IPS-15b (cell line): ENCODE results near the gene SAG.
"Not testable (repeated sequence)": the region's sequence is repeated elsewhere in the genome, so short reads cannot be mapped to it uniquely, and the experiment has no call there.

ENCODE experiments used
- H3K27me3 ChIP-seq: one replicate; pipeline ENCODE4 v1.6.1; 2013; ENCODE audit warnings: low read length; ENCODE audit not compliant: control insufficient read depth, insufficient read depth
- H3K36me3 ChIP-seq: one replicate; pipeline ENCODE4 v1.6.1; 2013; ENCODE audit warnings: low read length; ENCODE audit not compliant: control insufficient read depth, insufficient read depth
- H3K4me1 ChIP-seq: one replicate; pipeline ENCODE4 v1.6.1; 2013; ENCODE audit warnings: mild to moderate bottlenecking, low read length; ENCODE audit not compliant: control insufficient read depth, insufficient read depth
- H3K4me3 ChIP-seq: one replicate; pipeline ENCODE4 v1.5.1; 2013; ENCODE audit warnings: low read depth, low read length
- H3K9ac ChIP-seq: one replicate; pipeline ENCODE4 v1.6.1; 2013; ENCODE audit warnings: low read depth, mild to moderate bottlenecking, low read length
- H3K9me3 ChIP-seq: one replicate; pipeline ENCODE4 v1.6.1; 2013; ENCODE audit warnings: mild to moderate bottlenecking, low read length; ENCODE audit not compliant: control insufficient read depth, insufficient read depth

Gene SAG

DNA sequence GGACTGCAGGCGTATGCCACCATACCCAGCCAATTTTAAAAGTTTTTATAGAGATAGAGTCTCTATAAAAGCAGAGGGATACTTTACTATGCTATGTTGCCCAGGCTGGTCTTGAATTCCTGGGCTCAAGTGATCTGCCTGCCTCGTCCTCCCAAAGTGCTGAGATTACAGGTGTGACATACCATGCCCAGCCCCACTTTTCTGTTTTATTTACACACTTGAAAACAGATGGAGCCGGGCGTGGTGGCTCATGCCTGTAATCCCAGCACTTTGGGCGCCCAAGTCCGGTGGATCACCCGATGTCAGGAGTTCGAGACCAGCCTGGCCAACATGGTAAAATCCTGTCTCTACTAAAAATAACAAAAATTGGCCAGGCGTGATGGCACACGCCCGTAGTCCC lies 67.2 kb downstream of the SAG start:
- not testable (repeated sequence) for H3K27me3 ChIP-seq, H3K4me3 ChIP-seq, H3K9ac ChIP-seq, H3K9me3 ChIP-seq, H3K36me3 ChIP-seq, H3K4me1 ChIP-seq

DNA sequence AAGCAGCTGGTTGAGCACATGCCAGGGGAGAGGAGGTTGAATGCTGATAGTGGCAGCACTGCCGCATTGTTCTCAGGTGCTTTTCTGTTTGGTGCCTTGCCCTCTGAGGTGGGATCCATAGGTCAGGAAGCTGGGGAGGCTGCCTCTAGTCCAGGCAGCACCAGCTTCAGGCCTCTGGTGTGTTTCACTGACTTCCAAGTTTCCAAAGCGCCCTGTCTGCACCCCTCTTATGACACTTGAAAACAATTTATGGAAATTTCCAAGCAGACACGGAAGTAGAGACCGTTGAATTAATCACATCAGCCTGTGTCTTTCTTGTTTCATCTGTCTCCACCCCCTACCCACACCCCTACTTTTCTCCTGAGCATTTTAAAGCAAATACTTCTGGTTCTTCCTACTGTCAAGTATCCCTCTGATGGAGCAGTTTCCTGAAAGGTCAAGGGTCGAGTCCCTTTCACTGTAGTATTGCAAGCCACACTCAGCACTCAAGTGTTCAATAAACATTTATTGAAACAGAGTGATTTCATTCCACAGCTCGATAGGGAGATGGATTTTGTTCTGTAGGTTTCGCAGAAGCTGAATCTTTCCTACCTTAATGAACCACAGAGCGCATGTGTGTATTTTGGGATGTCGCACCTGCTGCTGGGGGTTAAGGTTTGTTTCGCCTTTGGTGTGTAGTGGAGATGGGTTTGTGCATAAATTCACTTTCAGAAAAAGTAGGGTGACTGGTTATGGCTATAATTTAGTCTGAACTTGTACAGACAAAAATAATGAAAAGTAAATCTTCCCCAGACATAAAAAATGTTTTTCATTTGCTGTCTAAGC lies 68.1 kb downstream of the SAG start:
- Histone ChIP-seq H3K9ac (no peak overlapping the region), H3K36me3 (peaks cover 2% of the 10 kb centered on the region), H3K4me1 (no peaks in the 10 kb centered on the region), H3K9me3 (no peaks in the 10 kb centered on the region), H3K4me3 (no peak overlapping the region), H3K27me3 (no peaks in the 10 kb centered on the region)

DNA sequence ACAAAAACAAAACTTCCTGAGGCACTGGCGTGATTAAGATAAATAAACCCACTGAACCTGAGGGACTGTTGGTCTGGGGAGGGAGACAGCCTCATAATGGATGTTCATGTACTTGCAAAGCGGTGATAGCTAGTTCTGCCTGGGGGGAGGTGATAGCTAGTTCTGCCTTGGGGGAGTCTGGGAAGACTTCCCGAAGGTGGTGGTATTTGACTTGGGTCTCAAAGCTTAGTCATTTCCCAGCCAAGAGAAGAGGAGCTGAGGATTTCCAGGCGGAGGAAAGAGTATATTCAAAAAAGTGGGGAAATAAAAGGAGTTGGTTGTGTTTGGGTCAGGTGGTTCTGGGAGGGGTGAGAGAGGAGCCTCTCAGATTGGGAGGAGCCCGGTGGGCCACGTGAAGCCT lies 71.4 kb downstream of the SAG start:
- Histone ChIP-seq H3K9ac (no peak overlapping the region), H3K4me1 (no peaks in the 10 kb centered on the region), H3K4me3 (no peak overlapping the region), H3K27me3 (no peaks in the 10 kb centered on the region), H3K9me3 (no peaks in the 10 kb centered on the region), H3K36me3 (peaks cover 2% of the 10 kb centered on the region)

DNA sequence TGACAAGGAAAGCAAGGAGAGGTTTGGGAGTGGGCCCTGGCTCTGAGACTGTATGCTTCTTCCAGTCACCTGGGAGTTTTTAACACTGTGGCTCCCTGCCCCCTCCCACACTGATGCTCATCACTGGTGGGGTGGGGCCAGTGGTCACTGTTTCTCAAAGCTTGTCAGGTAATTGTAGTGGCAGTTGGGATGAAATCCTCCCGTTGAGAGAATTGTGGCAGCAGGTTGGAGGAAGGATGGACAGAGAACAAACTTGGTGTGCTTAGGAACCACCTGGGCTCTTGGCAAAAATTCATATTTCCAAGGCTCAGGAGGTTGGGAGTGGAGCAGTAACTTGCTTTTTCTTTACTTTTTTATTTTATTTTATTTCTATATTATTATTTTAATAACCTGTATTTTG lies 71.8 kb downstream of the SAG start:
- H3K4me3 ChIP-seq = no peak overlapping the region
- H3K9ac ChIP-seq = no peak overlapping the region
- peaks cover 2% of the 10 kb centered on the region for H3K36me3 ChIP-seq
- H3K9me3 ChIP-seq = no peaks in the 10 kb centered on the region
- H3K27me3 ChIP-seq = no peaks in the 10 kb centered on the region
- no peaks in the 10 kb centered on the region for H3K4me1 ChIP-seq

DNA sequence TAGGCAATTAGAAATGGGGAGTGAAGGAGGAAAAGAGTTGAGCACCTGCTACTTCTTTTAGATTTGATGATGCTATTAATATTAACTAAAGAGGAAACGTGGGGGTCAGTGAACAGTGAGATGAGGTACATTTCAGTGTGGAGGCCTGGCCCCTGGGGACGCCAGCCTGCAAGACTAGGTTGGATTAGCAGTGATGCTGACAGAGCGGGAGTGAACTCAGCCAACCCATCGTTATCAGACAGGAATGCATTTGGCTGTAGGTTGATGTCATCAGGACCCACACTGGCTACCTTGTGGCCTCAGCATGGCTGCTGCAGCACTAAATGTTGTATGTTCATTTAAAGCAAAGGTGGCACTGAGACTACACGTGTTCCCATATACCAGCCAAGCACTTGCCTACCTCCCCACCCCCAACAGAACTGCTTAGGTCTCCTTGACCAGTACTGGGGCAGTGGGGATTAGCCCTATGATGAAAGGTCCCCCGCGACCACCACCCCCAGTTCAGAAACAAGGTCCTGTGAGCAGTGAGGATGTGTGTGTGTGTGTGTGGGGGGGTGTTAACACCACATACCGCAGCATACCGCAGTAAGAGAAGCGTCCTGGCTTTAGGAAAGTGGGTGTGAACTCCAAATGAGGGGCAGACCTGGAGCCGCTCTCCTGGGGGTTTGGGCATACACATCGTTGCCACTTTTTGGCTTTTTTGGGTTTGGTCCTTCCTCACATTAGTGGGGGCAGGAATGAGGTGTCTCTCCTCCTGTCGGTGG lies 72.7 kb downstream of the SAG start:
- H3K9ac ChIP-seq = no peak overlapping the region
- no peaks in the 10 kb centered on the region for H3K4me1 ChIP-seq
- no peaks in the 10 kb centered on the region for H3K27me3 ChIP-seq
- no peaks in the 10 kb centered on the region for H3K9me3 ChIP-seq
- no peak overlapping the region for H3K4me3 ChIP-seq
- H3K36me3 ChIP-seq = peaks cover 2% of the 10 kb centered on the region

DNA sequence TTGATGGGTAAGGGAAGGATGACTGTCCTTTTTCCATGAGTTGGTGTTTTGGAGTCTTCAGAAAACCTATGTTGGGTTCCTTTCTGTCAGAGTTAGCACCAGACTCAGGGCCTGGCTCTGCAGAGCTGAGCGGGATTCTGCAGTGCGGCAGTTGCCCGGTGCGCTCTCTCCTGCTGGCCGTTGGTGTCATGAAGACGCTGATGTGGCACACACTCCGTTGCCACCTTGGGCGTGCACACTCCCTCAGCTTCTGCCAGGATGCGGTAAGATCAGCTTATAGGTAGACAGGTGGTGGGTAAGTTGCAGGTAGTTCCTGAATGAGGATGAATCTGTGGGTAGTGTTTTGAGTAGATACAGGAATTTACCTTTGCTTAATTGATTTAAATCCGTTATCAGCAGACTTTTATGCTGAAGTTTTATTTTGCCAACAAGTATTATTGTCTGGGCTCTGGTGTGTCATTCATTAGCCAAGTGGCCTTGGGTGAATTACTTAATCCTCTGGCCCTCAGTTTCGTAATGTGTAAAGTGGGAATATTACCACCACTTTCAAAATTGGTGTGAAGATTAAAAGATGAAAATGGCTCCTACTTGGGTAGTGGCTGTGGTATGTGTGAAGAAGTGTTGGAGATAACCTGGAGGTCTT lies 73.5 kb downstream of the SAG start:
- H3K4me1 ChIP-seq = no peaks in the 10 kb centered on the region
- no peaks in the 10 kb centered on the region for H3K27me3 ChIP-seq
- no peak overlapping the region for H3K9ac ChIP-seq
- H3K4me3 ChIP-seq = no peak overlapping the region
- peaks cover 2% of the 10 kb centered on the region for H3K36me3 ChIP-seq
- H3K9me3 ChIP-seq = no peaks in the 10 kb centered on the region

DNA sequence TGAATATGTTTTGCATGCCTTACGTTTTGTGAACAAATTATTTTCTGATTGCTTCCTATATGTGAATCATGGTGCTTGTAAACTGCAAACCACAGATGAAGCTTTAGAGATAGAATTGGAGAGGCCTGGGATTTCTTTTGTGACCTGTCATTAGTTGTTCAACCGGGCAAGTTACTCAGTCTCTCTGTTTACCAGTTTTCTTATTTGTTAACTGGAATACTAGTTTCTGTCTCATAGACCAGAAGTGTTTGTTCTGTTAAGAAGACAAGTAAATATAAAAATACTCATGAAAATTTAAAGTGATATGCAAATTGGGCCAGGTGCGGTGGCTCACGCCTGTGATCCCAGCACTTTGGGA lies 74.0 kb downstream of the SAG start:
- no peaks in the 10 kb centered on the region for H3K9me3 ChIP-seq
- H3K4me3 ChIP-seq = no peak overlapping the region
- H3K9ac ChIP-seq = no peak overlapping the region
- H3K4me1 ChIP-seq = no peaks in the 10 kb centered on the region
- H3K36me3 ChIP-seq = peaks cover 2% of the 10 kb centered on the region
- H3K27me3 ChIP-seq = no peaks in the 10 kb centered on the region

DNA sequence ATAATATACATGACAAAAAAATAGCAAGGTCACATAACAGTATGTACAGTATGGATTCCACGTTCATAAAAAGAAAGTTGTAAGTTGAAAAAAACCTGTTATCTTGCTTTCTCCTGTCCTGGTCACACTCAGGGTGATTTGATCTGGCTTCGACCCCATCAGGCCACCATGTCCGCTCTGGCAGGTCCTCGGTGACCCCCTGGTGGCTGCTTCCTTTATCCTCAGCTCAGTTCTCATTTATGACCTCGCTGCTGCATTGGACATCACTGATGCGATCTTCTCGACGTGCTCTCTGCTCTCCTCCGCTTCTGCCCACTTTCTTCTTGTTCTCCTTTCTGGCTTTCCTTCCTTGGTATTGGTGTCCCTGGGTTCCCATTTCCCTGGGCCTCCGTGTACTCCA lies 76.4 kb downstream of the SAG start:
- Histone ChIP-seq H3K4me3 (no peak overlapping the region), H3K36me3 (peaks cover 2% of the 10 kb centered on the region), H3K9me3 (no peaks in the 10 kb centered on the region), H3K9ac (no peak overlapping the region), H3K4me1 (no peaks in the 10 kb centered on the region), H3K27me3 (no peaks in the 10 kb centered on the region)

DNA sequence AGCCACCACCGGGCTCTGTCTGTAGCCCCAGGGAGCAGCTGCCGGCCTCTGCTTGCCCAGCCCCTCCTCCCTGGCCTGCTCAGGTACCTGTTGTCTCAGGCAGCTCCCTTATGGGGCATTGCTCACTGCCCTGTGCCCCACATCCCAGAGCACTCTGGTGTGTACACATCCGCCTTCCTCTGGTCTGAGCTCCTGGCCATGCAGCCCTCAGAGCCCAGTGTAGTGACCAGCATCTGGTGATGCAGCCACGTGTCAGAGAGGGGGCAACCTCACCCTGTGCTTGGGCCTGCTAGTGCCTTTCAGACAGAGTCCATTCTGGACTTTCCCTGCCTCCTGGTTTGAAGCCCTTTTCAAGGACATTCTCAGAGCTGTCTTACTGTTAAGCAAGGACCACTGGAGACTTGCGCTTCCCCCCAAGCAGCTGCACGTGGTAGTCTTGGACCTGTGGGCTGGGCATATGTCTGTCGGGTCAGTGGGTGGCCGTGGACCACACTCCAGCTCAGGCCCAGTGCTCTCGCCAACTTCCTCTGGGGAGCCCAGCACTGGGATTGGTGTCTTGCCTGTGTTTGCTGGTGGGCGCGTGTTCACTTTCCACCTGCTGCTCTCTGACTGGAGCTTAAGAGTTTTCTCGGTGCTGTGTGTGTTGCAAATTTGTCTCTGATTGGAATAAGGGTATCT lies 77.3 kb downstream of the SAG start:
- Histone ChIP-seq H3K4me3 (no peak overlapping the region), H3K9ac (no peak overlapping the region), H3K27me3 (no peaks in the 10 kb centered on the region), H3K36me3 (no peaks in the 10 kb centered on the region), H3K4me1 (no peaks in the 10 kb centered on the region), H3K9me3 (no peaks in the 10 kb centered on the region)

DNA sequence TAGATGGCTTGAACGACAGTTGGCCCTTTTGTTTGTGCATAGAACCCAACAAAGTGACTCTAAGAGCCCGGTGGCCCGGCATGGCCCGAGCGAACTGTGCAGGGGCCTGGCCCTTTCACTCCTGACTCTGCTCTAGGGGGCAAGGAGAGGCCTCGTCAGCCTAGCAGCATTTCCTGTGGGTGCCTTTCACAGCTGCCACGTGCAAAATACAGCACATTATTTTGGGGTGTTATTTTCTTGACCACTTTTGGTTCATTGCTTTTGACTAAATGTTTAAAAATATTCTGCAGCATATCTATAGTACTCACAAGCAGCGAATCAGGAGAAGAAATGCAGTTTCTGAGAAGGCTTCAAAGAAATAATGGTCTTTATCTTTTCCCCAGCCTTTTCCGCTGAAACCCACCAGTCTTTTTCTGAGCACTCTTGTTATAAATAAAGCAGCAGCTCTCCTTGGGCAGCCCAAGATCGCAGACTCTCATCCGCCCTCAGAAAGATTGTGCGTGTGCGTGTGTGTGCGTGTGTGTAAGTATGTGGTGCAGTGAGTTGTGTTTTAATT lies 78.0 kb downstream of the SAG start:
- no peaks in the 10 kb centered on the region for H3K27me3 ChIP-seq

DNA sequence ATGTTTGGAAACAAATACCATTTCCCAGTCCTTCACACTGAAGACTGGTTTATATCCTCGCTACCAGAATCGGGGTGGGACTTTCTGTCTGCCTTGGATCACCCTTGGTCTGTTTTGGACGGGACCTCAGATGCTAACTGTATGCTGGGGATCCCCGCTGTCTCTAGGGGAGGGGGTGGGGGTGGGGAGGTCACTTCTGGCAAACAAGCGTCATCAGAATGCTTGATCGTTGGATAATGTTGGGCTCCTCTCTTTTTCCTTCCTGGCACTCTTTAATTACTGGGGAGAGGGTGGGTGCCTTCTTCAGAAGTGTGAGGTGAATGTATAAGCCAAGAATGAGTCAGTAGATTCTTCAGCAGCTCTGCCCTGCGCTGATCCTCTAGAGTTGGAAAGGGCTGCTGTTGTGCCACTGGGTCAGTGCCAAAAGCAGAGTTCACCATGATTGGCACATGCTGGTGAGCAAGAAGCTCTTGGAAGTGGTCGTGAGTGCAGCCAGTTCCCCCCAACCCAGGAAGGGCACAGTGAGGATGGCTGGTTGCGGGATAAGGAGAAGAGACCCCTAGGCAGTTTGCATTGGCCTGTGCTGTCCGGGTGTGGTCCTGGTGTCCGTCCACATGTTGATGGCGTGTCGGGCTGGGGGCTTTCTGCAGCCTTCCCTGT lies 78.9 kb downstream of the SAG start:
- Histone ChIP-seq H3K9me3 (no peaks in the 10 kb centered on the region), H3K27me3 (no peaks in the 10 kb centered on the region), H3K9ac (no peak overlapping the region), H3K36me3 (no peaks in the 10 kb centered on the region), H3K4me1 (no peaks in the 10 kb centered on the region), H3K4me3 (no peak overlapping the region)

More for the DNA sequence above, 78.0 kb downstream of the SAG start:
- Histone ChIP-seq H3K9ac (no peak overlapping the region), H3K4me1 (no peaks in the 10 kb centered on the region), H3K36me3 (no peaks in the 10 kb centered on the region), H3K9me3 (no peaks in the 10 kb centered on the region), H3K4me3 (no peak overlapping the region)
